GM12892 (cell line): ENCODE results near the gene EREG.

Source experiments
- POLR2A ChIP-seq: IDR thresholded peaks from 2 replicates; pipeline ENCODE4 v1.6.1; 2011; ENCODE audit warnings: low read depth, low read length, control low read depth
- POLR2AphosphoS5 ChIP-seq: IDR thresholded peaks from 2 replicates; pipeline ENCODE4 v1.6.1; 2011; ENCODE audit warnings: low read depth, low read length, control low read depth

DNA sequence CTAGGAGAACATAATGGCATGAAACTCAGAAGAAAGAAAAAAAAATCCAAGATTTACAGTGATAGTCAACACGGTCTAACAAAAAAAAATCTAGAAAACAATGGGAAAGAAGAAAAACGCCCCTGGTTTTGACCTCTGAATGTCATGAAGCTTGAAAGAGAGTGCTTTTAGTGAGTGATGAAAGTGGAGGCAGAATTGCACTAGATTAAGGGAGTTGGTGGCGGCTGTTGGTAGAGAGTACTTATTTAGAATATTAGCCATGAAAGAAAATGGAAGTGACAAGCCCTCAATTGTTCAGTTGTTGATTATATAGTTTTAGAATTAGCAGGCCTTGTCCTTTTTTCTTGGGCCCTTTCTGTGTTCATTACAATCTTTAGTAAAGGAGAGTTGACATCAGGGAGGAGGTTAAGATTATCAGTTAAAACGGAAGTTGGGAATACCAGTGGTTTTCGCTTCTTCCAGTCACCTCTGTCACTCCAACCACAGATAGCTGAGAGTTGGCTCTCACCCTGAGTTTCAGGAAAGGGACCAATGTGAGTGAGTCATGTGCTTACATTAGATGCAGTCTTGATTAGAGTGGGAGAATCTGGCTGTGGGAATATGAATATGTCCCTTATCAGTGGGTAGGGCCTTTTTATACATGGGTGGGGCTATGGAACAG lies 29.7 kb downstream of the EREG start:
- TF ChIP-seq POLR2A (no peak), POLR2AphosphoS5 (no peak)
